GM12872 (cell line): ENCODE results near the gene TAF1D.
A peak's percentile ranks its signal among the peaks of the same experiment; 100 is the strongest.

Experiments
- CTCF ChIP-seq: IDR thresholded peaks from 3 replicates; pipeline ENCODE4 v1.5.1; 2011; ENCODE audit warnings: low read depth, mild to moderate bottlenecking, low read length, moderate library complexity; ENCODE audit not compliant: insufficient read depth

TAF1D gene, protein sequence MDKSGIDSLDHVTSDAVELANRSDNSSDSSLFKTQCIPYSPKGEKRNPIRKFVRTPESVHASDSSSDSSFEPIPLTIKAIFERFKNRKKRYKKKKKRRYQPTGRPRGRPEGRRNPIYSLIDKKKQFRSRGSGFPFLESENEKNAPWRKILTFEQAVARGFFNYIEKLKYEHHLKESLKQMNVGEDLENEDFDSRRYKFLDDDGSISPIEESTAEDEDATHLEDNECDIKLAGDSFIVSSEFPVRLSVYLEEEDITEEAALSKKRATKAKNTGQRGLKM

DNA sequence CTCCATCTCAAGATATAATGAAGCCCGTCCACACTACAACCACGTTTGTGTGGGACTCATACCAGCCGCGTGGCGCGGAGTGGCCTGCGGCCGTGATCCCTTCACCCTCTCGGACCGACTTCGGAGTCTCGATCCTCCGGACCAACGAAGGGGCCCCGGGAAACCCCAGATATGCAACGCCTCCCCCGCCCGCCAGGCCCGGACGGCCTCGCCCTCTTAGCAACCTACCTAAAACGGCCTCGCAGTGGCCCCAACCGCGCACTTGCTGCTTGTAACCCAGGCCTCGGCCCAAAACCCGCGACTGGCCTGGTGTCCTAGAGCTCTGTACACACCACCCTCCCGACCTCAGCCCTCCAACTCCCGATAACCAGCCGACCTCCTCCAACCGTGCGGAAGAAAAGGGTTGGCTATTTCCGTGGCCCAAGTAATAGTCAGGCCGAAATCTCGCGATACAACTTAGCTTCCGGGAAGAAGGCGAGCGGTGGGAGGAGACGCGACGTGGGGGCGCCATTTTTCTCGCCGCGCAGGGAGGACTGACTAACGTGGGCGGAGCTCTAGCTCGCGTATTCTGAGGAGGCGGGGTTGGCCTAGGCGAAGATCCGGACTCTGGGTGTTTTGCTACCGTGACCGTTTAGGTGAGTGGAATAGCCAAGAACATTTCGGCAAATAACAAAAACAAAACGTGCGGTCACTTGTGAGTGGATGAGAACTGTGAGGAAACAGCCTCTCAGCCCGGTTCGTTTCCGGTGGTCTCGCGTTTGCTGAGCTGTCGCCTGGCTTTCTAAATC is at the start of gene TAF1D, which contains the start of gene C11orf54:
Gene TAF1D (minus strand): TSS at position 402 of the 788 bp plus-strand sequence. CDS start 2,191 bp downstream, outside the sequence.
Gene C11orf54 (plus strand): TSS at position 579 of the 788 bp plus-strand sequence. CDS start 5,722 bp downstream, outside the sequence.
- TF ChIP-seq CTCF = 0 out of 3 replicates have a peak, but pooled peaks have one; percentile 1

GRCh38 chr11:93784935-93785360 is 43.7 kb upstream of the TAF1D start:
- TF ChIP-seq CTCF = no peak

DNA sequence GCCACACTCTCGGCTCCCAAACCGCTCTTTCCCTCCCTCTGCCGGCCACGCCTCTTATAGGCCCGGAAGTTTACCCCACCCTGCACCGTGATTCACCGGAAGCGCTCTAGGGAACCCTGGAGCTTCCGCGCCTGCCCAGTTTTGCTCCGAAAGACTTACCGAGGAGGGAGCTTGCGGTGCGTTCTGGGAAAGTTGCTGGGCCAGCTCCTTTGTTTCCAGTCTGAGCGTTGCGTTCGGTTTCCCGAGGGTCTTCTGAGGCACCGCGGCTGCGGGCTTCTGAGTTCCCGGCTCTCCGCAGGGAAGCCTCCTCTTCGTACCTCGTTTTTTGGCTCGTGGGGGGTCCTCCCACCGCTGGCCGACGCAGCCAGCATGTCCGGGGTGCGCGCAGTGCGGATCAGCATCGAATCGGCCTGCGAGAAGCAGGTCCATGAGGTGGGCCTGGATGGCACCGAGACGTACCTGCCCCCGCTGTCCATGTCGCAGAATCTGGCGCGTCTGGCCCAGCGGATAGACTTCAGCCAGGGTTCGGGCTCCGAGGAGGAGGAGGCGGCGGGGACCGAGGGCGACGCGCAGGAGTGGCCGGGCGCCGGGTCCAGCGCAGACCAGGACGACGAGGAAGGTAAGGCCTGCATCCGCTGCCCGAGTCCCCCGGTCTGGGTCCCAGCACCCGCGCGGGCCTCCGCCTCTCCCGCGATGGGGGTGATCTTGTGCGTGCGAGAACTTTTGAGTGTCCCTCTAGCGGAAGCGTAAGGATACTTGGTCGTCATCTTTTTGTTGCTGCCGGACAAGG is 43.0 kb upstream of the TAF1D start, which contains the start of gene MED17:
Gene MED17 (plus strand): TSS at position 138 of the 790 bp plus-strand sequence. CDS start 232 bp downstream, at position 370.
- peak; percentile 65 for TF ChIP-seq CTCF

DNA sequence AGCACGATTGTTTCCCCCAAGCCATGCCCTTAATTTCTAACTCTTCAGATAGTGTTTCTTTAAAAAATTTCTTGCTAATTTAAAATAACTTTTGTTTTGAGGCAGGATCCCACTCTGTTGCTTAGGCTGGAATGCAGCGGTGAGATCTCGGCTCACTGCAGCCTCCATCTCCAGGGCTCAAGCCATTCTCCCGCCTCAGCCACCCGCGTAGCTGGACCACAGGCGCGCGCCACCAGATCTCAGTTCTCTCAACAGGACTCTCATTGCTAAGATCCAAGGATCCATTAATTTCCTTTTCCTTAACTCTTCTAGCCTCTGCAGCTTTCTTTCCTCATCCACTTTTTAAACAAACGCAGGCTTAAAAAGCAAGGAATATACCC is 42.5 kb upstream of the TAF1D start:
- no peak for TF ChIP-seq CTCF

GRCh38 chr11:93783362-93783761 is 42.1 kb upstream of the TAF1D start:
- TF ChIP-seq CTCF = no peak

GRCh38 chr11:93775289-93775688 is 34.0 kb upstream of the TAF1D start:
- TF ChIP-seq CTCF = peak; percentile 16; the same call in 1 of the 3 replicates
